GM12872 (cell line): ENCODE data around the gene CEL.

ENCODE experiments used
- CTCF ChIP-seq: IDR thresholded peaks from 3 replicates; pipeline ENCODE4 v1.5.1; 2011; ENCODE audit warnings: low read depth, mild to moderate bottlenecking, low read length, moderate library complexity; ENCODE audit not compliant: insufficient read depth

CEL gene

GRCh38 chr9:133088756-133089155 is 27.0 kb downstream of the CEL start:
- no peak for TF ChIP-seq CTCF

GRCh38 chr9:133089271-133089671 is 27.5 kb downstream of the CEL start:
- no peak for TF ChIP-seq CTCF

GRCh38 chr9:133090187-133090586 is 28.4 kb downstream of the CEL start:
- no peak for TF ChIP-seq CTCF

- no peak for TF ChIP-seq CTCF
Observed at GRCh38 chr9:133090752-133091385, 29.1 kb downstream of the CEL start.

GRCh38 chr9:133094842-133095393 is 33.1 kb downstream of the CEL start:
- TF ChIP-seq CTCF: no peak

- no peak for TF ChIP-seq CTCF
Observed at GRCh38 chr9:133098104-133098754, 36.4 kb downstream of the CEL start.

- TF ChIP-seq CTCF: no peak
Observed at GRCh38 chr9:133098871-133099270, 37.1 kb downstream of the CEL start.
